GM23338 (cell line): Measurements from ENCODE around the gene THRB.

Source experiments
- POLR2AphosphoS5 ChIP-seq: IDR thresholded peaks from 2 replicates; pipeline ENCODE4 v1.6.1; 2016; ENCODE audit warnings: antibody characterized with exemption, low read depth
- ZNF114 ChIP-seq: fragments of 250-450 bp; sonication (Bioruptor Pico); IDR thresholded peaks from 2 replicates; pipeline ENCODE4 v1.5.0; 2020; ENCODE audit warnings: mild to moderate bottlenecking, moderate library complexity
- TF ChIP-seq, protein P1 (sequence below), 2 experiments: fragments of 200-600 bp in 1 of 2; sonication (generic) in 1 of 2; conservative IDR thresholded peaks; 2 replicates each; pipeline versions ENCODE4 v1.5.1 to v1.6.1; 2016 to 2017; ENCODE audit warnings: antibody characterized with exemption in 2 of 2, low read depth in 2 of 2, mild to moderate bottlenecking in 2 of 2, moderate library complexity in 1 of 2
- TF ChIP-seq, protein P2 (sequence below): IDR thresholded peaks from one replicate; pipeline ENCODE4 v1.6.1; 2018; ENCODE audit warnings: antibody characterized with exemption; ENCODE audit not compliant: unreplicated experiment

DNA sequence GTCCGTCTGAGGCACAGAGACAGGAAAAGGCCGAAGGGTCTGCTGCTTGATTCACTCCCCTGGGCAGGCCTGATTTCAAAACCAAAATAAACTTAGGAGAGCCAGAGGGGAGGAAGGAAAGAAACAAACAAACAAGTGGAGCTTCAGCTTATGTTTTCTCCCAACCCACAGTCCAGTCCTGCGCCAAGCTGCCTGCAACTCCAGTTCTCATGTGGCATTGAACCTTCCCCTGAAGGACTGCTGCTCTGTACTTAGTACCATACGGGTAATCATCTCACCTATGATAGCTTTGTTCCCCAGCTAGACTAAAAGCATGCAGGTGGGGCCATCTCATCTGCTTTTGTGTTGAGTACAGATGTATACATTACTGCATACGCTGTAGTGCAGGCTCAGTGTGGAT lies 236.4 kb downstream of the THRB start:
- TF ChIP-seq, protein P1, sequence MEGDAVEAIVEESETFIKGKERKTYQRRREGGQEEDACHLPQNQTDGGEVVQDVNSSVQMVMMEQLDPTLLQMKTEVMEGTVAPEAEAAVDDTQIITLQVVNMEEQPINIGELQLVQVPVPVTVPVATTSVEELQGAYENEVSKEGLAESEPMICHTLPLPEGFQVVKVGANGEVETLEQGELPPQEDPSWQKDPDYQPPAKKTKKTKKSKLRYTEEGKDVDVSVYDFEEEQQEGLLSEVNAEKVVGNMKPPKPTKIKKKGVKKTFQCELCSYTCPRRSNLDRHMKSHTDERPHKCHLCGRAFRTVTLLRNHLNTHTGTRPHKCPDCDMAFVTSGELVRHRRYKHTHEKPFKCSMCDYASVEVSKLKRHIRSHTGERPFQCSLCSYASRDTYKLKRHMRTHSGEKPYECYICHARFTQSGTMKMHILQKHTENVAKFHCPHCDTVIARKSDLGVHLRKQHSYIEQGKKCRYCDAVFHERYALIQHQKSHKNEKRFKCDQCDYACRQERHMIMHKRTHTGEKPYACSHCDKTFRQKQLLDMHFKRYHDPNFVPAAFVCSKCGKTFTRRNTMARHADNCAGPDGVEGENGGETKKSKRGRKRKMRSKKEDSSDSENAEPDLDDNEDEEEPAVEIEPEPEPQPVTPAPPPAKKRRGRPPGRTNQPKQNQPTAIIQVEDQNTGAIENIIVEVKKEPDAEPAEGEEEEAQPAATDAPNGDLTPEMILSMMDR (conservative IDR thresholded peaks at IDR 0.05; ENCODE audit: low read depth in 2 of 2), result no peak
- TF ChIP-seq, protein P2, sequence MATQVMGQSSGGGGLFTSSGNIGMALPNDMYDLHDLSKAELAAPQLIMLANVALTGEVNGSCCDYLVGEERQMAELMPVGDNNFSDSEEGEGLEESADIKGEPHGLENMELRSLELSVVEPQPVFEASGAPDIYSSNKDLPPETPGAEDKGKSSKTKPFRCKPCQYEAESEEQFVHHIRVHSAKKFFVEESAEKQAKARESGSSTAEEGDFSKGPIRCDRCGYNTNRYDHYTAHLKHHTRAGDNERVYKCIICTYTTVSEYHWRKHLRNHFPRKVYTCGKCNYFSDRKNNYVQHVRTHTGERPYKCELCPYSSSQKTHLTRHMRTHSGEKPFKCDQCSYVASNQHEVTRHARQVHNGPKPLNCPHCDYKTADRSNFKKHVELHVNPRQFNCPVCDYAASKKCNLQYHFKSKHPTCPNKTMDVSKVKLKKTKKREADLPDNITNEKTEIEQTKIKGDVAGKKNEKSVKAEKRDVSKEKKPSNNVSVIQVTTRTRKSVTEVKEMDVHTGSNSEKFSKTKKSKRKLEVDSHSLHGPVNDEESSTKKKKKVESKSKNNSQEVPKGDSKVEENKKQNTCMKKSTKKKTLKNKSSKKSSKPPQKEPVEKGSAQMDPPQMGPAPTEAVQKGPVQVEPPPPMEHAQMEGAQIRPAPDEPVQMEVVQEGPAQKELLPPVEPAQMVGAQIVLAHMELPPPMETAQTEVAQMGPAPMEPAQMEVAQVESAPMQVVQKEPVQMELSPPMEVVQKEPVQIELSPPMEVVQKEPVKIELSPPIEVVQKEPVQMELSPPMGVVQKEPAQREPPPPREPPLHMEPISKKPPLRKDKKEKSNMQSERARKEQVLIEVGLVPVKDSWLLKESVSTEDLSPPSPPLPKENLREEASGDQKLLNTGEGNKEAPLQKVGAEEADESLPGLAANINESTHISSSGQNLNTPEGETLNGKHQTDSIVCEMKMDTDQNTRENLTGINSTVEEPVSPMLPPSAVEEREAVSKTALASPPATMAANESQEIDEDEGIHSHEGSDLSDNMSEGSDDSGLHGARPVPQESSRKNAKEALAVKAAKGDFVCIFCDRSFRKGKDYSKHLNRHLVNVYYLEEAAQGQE, result no peak
- TF ChIP-seq POLR2AphosphoS5 (no peak), ZNF114 (no peak)
